Activated CD8-positive, alpha-beta T cell treated with anti-CD3 and anti-CD28 coated beads, Interleukin-2, amount 10 ng/mL, durations not matched to agents 7 days and 5 days (primary cell): ENCODE measurements around the gene OR56A1. TPM values are rescaled to one million over a fixed set of nuclear protein-coding genes. Genes with fewer than 3 reads are reported as not detected.
"Not testable (repeated sequence)": the region's sequence is repeated elsewhere in the genome, so short reads cannot be mapped to it uniquely, and the experiment has no call there.

Experiments used
- ATAC-seq: fragments of 150-1000 bp; cut with Tn5 transposase; one replicate; pipeline ENCODE4 v1.10.0; 2021; ENCODE audit warnings: moderate library complexity
- CTCF ChIA-PET: fragments of 350-600 bp; sonication (Branson Sonifier 250); formaldehyde crosslinking; loops from one replicate; lab custom pipeline; 2021; ENCODE audit warnings: antibody characterized with exemption; lab: Charles Lee
- POLR2A ChIA-PET: fragments of 350-600 bp; sonication (Branson Sonifier 250); formaldehyde crosslinking; loops from one replicate; lab custom pipeline; 2021; ENCODE audit warnings: antibody characterized with exemption; lab: Charles Lee
- DNase-seq: peaks from one replicate; pipeline ENCODE4 v3.0.0-alpha.2; 2020
- H3K27ac Mint-ChIP-seq: one replicate; pipeline ENCODE4 v1.8.0; 2021; ENCODE audit warnings: mild to moderate bottlenecking, mixed read lengths
- H3K27me3 Mint-ChIP-seq: one replicate; pipeline ENCODE4 v1.8.0; 2021; ENCODE audit warnings: low read depth, mixed read lengths
- H3K36me3 Mint-ChIP-seq: one replicate; pipeline ENCODE4 v1.8.0; 2021; ENCODE audit warnings: low read depth, mixed read lengths
- H3K4me1 Mint-ChIP-seq: one replicate; pipeline ENCODE4 v1.8.0; 2021; ENCODE audit warnings: low read depth, mixed read lengths
- H3K4me3 Mint-ChIP-seq: one replicate; pipeline ENCODE4 v1.8.0; 2021; ENCODE audit warnings: mild to moderate bottlenecking, mixed read lengths
- H3K9me3 Mint-ChIP-seq: one replicate; pipeline ENCODE4 v1.8.0; 2022; ENCODE audit warnings: mixed read lengths; ENCODE audit not compliant: insufficient read depth
- total RNA-seq, 2 experiments: library from RNA; stranded (reverse); gene quantifications; one replicate each; pipeline ENCODE4 v1.2.3, GENCODE V29; 2021

The OR56A1 gene, protein sequence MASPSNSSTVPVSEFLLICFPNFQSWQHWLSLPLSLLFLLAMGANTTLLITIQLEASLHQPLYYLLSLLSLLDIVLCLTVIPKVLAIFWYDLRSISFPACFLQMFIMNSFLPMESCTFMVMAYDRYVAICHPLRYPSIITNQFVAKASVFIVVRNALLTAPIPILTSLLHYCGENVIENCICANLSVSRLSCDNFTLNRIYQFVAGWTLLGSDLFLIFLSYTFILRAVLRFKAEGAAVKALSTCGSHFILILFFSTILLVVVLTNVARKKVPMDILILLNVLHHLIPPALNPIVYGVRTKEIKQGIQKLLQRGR
- total RNA-seq: not detected

DNA sequence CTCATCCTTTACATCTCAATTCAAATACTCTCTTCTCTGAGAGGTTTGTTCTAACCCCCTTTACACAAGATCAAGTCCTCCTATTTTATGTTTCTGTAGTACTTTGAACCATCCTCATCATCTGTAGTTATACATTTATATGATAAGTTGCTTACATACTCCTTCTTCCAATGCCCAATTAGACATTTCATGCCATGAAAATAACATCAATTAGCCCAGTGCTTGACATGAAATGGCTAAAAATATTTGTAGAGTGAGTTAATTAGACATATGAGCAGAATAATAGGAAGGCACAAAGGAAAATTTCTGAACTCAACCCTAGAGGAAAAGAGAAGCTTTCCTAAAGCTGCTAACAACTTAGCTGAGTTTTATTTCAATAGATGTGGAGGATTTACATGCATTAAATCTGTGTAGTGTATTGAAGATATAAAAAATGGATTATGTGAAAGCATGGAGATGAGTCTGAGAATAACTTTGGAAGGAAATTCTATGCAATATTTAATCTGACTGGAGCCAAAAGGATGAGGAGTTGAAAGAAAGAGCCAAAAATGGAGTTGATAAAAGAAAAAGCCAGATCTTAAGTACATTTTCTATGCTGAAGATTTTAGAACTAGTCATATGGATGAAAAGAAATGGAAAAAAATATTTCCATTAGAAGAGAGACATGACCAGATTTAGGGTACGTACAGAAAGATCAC, at the start of gene OR56A1:
OR56A1 (minus strand) TSS at position 51 of the 698 bp plus-strand sequence. CDS start 3,066 bp downstream, outside the sequence.
- no peaks in the 10 kb centered on the region for H3K36me3 Mint-ChIP-seq
- H3K27ac Mint-ChIP-seq: no peak within 1 kb of the TSS
- ATAC-seq (no peak), DNase-seq (no peak)
- peaks cover 10% of the 10 kb centered on the region for H3K27me3 Mint-ChIP-seq
- H3K4me3 Mint-ChIP-seq: no peak within 1 kb of the TSS
- ChIA-PET POLR2A (no interaction called here), CTCF (no interaction called here)
- no peaks in the 10 kb centered on the region for H3K9me3 Mint-ChIP-seq
- no peaks in the 10 kb centered on the region for H3K4me1 Mint-ChIP-seq

DNA sequence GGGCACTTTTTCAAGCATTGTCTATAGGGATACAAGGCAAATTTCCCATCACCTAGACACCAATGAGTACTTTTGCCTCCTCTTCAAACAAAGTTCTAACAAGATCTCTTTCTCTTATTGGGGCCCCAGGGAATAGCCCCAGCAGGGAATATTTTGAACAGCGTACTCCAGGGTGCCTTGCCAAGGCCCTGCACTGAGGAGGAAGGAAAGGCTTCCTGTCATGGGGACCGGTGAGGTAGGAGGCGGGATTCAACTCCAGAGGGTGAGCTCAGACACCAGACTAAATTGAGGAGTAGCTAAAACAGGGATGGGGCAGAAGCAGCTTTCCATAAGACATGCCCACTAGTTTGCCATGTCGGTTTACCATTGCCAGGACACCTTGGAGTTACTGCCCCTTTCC, 48.9 kb upstream of the OR56A1 start:
- Mint-ChIP-seq H3K9me3 (no peaks in the 10 kb centered on the region), H3K27ac (no peak overlapping the region), H3K4me3 (no peak overlapping the region), H3K27me3 (peaks cover 4% of the 10 kb centered on the region), H3K36me3 (no peaks in the 10 kb centered on the region), H3K4me1 (no peaks in the 10 kb centered on the region)
- no peak for DNase-seq
- CTCF ChIA-PET: no interaction called here
- ATAC-seq: no peak
- POLR2A ChIA-PET: no interaction called here

DNA sequence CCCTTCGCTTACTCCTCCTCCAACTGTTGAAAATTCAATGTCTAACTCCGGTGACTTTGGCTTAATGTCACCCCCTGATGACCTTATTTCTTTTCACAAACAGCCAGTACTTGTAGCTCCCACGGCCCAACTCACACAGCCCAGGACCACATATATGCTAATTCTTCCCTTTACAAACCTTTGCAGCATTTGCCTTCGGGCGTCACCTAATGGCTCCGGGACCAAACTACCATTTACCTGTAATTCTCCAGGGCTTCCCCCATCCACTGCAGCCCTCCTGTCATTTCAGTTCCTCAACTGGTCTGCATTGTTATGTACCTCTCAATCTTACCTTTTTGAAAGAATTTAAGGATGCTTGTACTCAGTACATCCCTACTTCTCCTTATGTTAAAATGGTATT, 47.2 kb upstream of the OR56A1 start:
- POLR2A ChIA-PET: no interaction called here
- no peaks in the 10 kb centered on the region for H3K36me3 Mint-ChIP-seq
- H3K27me3 Mint-ChIP-seq: peaks cover 4% of the 10 kb centered on the region

DNA sequence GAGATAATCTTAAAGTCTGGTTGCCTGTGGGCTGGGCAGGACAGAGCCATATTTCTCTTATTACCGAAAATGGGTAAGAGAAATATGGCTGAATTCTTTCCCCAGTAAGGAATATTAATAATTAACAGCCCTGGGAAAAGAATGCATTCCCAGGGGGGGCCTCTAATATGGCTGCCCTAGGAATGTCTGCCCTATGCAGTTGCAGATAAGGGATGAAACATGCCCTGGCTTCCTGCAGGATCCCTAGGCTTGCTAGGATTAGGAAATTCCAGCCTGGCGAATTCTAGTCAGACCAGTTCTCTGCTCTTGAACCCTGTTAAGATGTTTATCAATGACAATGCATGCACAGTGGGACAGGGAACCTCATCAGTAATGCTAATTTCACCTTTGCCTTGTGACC, 45.9 kb upstream of the OR56A1 start:
- H3K4me1 Mint-ChIP-seq, H3K27ac Mint-ChIP-seq, DNase-seq, H3K27me3 Mint-ChIP-seq, CTCF ChIA-PET, H3K9me3 Mint-ChIP-seq, ATAC-seq, H3K4me3 Mint-ChIP-seq, POLR2A ChIA-PET, H3K36me3 Mint-ChIP-seq: not testable (repeated sequence)

More for the DNA sequence above, 47.2 kb upstream of the OR56A1 start:
- no peak overlapping the region for H3K4me3 Mint-ChIP-seq
- H3K9me3 Mint-ChIP-seq: no peaks in the 10 kb centered on the region
- CTCF ChIA-PET: no interaction called here
- H3K4me1 Mint-ChIP-seq: no peaks in the 10 kb centered on the region
- DNase-seq (no peak), ATAC-seq (no peak)
- no peak overlapping the region for H3K27ac Mint-ChIP-seq

DNA sequence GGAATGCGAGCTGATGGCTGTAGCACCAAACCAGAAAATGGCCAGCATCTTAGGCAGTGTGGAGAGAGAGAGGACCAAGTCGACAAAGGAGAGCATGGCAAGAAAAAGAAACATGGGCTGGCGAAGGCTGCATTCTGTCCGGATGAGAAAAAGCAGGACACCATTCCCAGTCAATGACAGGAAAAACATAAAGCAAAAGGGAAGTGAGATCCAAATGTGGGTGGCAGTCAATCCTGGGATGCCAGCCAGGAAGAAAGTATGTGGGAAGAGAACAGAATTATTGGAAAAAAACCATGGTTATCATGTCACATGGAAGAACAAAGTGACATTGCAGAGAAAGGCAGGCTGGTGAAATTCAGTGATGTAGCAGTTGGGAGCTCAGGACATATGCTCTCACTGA, 36.9 kb upstream of the OR56A1 start:
- no peaks in the 10 kb centered on the region for H3K36me3 Mint-ChIP-seq
- peaks cover 9% of the 10 kb centered on the region for H3K27me3 Mint-ChIP-seq
- ATAC-seq: no peak
- no peak overlapping the region for H3K27ac Mint-ChIP-seq
- no peak overlapping the region for H3K4me3 Mint-ChIP-seq
- DNase-seq: no peak
- ChIA-PET CTCF (no interaction called here), POLR2A (no interaction called here)
- H3K9me3 Mint-ChIP-seq: no peaks in the 10 kb centered on the region
- H3K4me1 Mint-ChIP-seq: no peaks in the 10 kb centered on the region

DNA sequence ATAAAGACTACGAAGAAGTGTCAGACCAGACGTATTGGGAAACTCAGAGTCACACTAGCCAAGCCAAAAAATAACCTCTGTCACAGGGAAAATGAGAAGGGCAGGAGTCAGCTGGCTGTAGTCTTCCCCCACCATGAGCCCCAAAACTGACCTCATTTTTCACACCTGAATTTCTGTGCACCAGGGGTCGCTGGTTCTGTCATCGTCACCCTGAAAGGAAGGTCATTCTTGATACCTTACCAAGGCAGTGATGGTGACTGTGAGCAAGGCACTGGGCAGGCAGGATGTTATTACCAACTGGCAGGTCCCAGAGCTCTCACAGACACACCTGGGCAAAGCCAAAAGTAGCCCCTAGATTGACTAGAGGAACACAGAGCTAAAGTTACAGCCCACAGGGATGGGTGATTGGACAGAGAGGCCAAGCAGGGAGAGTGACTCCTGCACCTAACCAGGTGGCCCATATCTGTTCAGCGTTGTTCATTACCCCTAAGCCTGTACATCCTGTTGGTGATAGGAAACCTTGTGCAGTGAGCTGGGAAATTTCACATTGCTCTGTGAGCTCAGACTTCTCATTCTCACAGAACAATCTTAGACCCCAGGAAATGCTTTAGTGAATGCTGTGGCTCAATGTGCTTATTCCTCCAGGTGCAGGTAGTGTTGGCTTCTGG, 32.3 kb upstream of the OR56A1 start:
- H3K4me3 Mint-ChIP-seq: no peak overlapping the region
- ATAC-seq (no peak), DNase-seq (no peak)
- no peaks in the 10 kb centered on the region for H3K4me1 Mint-ChIP-seq
- CTCF ChIA-PET: no interaction called here
- H3K27ac Mint-ChIP-seq: no peak overlapping the region
- no peaks in the 10 kb centered on the region for H3K36me3 Mint-ChIP-seq
- peaks cover 6% of the 10 kb centered on the region for H3K27me3 Mint-ChIP-seq
- POLR2A ChIA-PET: no interaction called here
- H3K9me3 Mint-ChIP-seq: no peaks in the 10 kb centered on the region

DNA sequence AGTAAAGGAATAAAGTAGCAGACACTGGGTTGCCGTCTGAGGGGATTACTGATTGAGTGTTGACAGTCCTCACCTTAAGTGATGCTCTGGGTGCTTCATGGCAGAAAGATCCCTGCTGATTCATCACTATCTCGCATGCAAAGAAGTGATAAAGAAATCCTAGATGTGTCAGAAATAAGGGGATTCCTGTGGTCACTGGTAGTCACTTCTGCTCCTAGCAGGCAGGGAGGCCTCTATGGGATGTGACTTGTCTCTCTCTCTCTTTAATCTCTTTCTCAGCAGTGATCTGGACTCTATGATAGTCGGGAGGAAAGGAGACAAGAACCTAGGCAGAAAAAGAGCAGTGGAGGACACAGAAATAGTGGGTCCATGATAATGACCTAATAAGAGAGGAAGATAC, 30.9 kb upstream of the OR56A1 start:
- H3K36me3 Mint-ChIP-seq: no peaks in the 10 kb centered on the region
- ChIA-PET POLR2A (no interaction called here), CTCF (no interaction called here)
- DNase-seq (no peak), ATAC-seq (no peak)
- H3K9me3 Mint-ChIP-seq: no peaks in the 10 kb centered on the region
- no peak overlapping the region for H3K4me3 Mint-ChIP-seq
- H3K4me1 Mint-ChIP-seq: no peaks in the 10 kb centered on the region
- H3K27me3 Mint-ChIP-seq: peaks cover 6% of the 10 kb centered on the region
- no peak overlapping the region for H3K27ac Mint-ChIP-seq

DNA sequence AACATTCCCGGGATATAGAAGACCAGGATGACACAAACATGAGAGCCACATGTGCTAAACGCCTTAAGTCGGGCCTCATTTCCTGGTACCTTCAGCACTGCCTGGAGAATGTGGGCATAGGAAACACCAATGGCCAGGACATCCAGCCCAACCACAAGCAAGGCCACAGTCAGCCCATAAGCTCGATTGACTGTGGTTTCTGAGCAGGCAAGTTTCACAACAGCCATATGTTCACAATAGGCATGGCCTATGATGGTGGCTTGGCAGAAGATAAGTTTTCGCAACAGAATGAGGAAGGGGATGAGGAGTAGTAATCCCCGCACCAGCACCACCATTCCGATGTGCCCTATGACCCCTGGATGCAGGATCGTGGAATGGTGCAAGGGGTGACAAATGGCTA, 26.9 kb upstream of the OR56A1 start:
- Mint-ChIP-seq H3K27me3 (peaks cover 3% of the 10 kb centered on the region), H3K36me3 (no peaks in the 10 kb centered on the region), H3K4me3 (no peak overlapping the region), H3K27ac (no peak overlapping the region), H3K4me1 (no peaks in the 10 kb centered on the region), H3K9me3 (no peaks in the 10 kb centered on the region)
- DNase-seq: no peak
- no peak for ATAC-seq
- ChIA-PET POLR2A (no interaction called here), CTCF (no interaction called here)

DNA sequence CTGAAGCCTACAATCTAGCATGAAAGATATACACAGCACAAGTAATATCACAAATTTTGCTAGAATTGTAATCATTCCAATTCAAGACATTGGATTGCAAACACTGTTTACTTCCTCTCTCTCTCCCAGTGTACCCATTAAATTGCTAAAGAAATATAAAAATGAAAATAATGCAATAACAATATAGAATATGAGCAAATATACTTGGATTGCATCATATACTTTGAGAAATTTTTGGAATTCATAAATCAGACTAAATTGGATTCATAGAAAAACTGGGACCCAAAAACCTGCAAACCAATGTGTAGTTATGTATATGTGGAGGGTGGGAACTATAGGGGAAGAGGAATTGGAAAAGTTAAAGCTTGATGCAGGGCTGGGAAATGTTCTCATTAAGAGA, 25.0 kb upstream of the OR56A1 start:
- ChIA-PET CTCF (no interaction called here), POLR2A (no interaction called here)
- Mint-ChIP-seq H3K4me1 (no peaks in the 10 kb centered on the region), H3K4me3 (no peak overlapping the region), H3K36me3 (no peaks in the 10 kb centered on the region), H3K9me3 (no peaks in the 10 kb centered on the region), H3K27me3 (peaks cover 3% of the 10 kb centered on the region), H3K27ac (no peak overlapping the region)
- DNase-seq: no peak
- no peak for ATAC-seq

DNA sequence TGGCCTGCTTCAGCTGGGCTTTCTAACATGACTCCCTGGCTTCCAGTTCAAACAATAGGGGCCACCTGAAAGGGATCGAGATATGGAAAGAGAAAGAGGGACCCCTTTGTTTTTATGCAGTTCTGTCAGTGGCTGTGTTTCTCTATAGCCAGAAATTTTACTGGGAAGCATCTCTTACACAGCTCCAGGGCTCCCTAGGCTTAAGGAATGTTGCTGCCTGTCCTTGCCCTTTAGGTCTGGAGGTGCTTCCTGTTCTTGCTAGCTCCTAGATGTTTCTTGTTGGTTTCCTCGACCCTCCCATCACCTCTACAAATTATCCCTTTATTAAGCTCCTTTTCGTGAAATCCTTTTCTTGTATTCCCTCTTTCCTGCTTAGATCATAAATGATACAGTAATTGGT, 21.8 kb upstream of the OR56A1 start:
- Mint-ChIP-seq H3K27ac (no peak overlapping the region), H3K4me1 (no peaks in the 10 kb centered on the region), H3K9me3 (no peaks in the 10 kb centered on the region), H3K36me3 (no peaks in the 10 kb centered on the region), H3K27me3 (peaks cover 13% of the 10 kb centered on the region), H3K4me3 (no peak overlapping the region)
- ChIA-PET CTCF (no interaction called here), POLR2A (no interaction called here)
- ATAC-seq: no peak
- no peak for DNase-seq

DNA sequence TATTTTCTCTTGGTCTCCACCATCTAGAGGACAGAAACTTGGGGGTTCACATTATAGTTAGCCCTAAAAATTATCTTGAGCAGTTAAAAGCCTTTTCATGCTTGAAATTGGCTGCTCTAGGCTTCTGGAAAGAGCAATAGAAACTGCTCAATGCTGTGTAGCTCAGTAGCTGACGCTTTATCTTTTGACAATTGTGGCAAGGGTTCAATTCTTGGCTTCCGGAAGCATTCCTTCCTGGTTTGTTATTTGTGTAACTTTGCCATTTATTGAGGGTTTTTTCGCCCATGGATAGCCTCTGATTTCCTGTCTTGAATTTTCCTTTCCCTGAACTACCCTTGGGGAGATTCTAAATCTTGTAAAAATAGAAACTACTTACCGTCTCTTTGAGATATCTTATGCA, 10.3 kb upstream of the OR56A1 start:
- H3K4me1 Mint-ChIP-seq: no peaks in the 10 kb centered on the region
- H3K9me3 Mint-ChIP-seq: no peaks in the 10 kb centered on the region
- H3K4me3 Mint-ChIP-seq: no peak overlapping the region
- peaks cover 10% of the 10 kb centered on the region for H3K27me3 Mint-ChIP-seq
- DNase-seq (no peak), ATAC-seq (no peak)
- CTCF ChIA-PET: interaction anchor here (1.4 to 2.5 kb wide), 2 partner anchors 210 to 313 kb away, joined by 3 to 5 read pairs; no protein-coding TSS in a partner anchor
- no peaks in the 10 kb centered on the region for H3K36me3 Mint-ChIP-seq
- POLR2A ChIA-PET: no interaction called here
- no peak overlapping the region for H3K27ac Mint-ChIP-seq

DNA sequence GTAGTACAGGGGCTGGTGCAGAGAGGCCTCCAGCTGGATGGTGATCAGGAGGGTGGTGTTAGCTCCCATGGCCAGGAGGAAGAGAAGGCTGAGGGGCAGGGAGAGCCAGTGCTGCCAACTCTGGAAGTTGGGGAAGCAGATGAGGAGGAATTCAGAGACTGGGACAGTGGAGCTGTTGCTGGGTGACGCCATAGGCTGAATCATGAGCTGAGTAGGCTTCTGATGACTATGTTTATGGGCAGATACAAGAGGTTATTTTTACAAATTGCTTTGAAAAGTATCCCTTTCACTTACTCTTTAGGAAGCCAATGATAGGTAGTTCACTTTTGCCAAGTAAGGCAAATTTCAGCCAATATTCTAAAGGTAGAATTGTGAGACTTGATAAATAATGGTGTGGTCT, 3.1 kb downstream of the OR56A1 start:
- H3K27me3 Mint-ChIP-seq: peaks cover 17% of the 10 kb centered on the region
- H3K27ac Mint-ChIP-seq: no peak overlapping the region
- ChIA-PET POLR2A (interaction anchor here (0.6 kb wide), 1 partner anchor 103 kb away, joined by 3 read pairs; no protein-coding TSS in a partner anchor), CTCF (no interaction called here)
- no peaks in the 10 kb centered on the region for H3K36me3 Mint-ChIP-seq
- H3K4me1 Mint-ChIP-seq: no peaks in the 10 kb centered on the region
- no peaks in the 10 kb centered on the region for H3K9me3 Mint-ChIP-seq
- DNase-seq (no peak), ATAC-seq (no peak)
- no peak overlapping the region for H3K4me3 Mint-ChIP-seq
